Measurements from ENCODE around the gene PEAK3. TPM values are rescaled to one million over a fixed set of nuclear protein-coding genes. Genes with fewer than 3 reads are reported as not detected.
A peak's percentile ranks its signal among the peaks of the same experiment; 100 is the strongest.

PEAK3 gene
- total and polyA plus RNA-seq, 4 donors = 0.31 to 7.4 (median 3.8) TPM

- no peak for DNase-seq
Observed at GRCh38 chr19:2278459-2279158, 3.4 kb downstream of the PEAK3 start.

GRCh38 chr19:2277138-2277537, 4.8 kb downstream of the PEAK3 start:
- H3K9ac ChIP-seq (ENCODE audit: insufficient read depth in 1 of 2, low read length in 2 of 2) = no peak overlapping the region
- H3K36me3 ChIP-seq (ENCODE audit: control insufficient read depth in 4 of 4, insufficient read depth in 4 of 4, low read length in 4 of 4) = peaks cover 0 to 24% (median 6%) of the 10 kb centered on the region in 4 donors
- no peak overlapping the region for H3K4me3 ChIP-seq
- H3K27ac ChIP-seq (ENCODE audit: low read depth in 1 of 2, low read length in 1 of 2) = no peak overlapping the region
- ATAC-seq (ENCODE audit: insufficient read depth, low FRiP score) = no peak
- no peaks in the 10 kb centered on the region for H3K9me3 ChIP-seq (ENCODE audit: control insufficient read depth in 4 of 4, insufficient read depth in 3 of 4, low read length in 3 of 4)
- no peak for DNase-seq
- H3K4me1 ChIP-seq (ENCODE audit: control insufficient read depth in 5 of 5, insufficient read depth in 5 of 5, low read length in 5 of 5) = peaks cover 0 to 34% (median 12%) of the 10 kb centered on the region in 5 donors
- H3K27me3 ChIP-seq (ENCODE audit: control insufficient read depth in 3 of 3, insufficient read depth in 3 of 3, low read length in 2 of 3) = no peaks in the 10 kb centered on the region
- WGBS, 2 donors = 73 to 80% methylated on average over 6 to 9 of the region's 9 CpGs
- TF ChIP-seq, protein P1, sequence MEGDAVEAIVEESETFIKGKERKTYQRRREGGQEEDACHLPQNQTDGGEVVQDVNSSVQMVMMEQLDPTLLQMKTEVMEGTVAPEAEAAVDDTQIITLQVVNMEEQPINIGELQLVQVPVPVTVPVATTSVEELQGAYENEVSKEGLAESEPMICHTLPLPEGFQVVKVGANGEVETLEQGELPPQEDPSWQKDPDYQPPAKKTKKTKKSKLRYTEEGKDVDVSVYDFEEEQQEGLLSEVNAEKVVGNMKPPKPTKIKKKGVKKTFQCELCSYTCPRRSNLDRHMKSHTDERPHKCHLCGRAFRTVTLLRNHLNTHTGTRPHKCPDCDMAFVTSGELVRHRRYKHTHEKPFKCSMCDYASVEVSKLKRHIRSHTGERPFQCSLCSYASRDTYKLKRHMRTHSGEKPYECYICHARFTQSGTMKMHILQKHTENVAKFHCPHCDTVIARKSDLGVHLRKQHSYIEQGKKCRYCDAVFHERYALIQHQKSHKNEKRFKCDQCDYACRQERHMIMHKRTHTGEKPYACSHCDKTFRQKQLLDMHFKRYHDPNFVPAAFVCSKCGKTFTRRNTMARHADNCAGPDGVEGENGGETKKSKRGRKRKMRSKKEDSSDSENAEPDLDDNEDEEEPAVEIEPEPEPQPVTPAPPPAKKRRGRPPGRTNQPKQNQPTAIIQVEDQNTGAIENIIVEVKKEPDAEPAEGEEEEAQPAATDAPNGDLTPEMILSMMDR (IDR thresholded peaks at IDR 0.05; ENCODE audit: control extremely low read depth, extremely low read depth) = no peak

More at GRCh38 chr19:2278459-2279158, 3.4 kb downstream of the PEAK3 start:
- ATAC-seq (ENCODE audit: insufficient read depth, low FRiP score) = no peak
- TF ChIP-seq, protein P1 (IDR thresholded peaks at IDR 0.05; ENCODE audit: control extremely low read depth, extremely low read depth) = no peak
- peaks cover 0 to 33% (median 5%) of the 10 kb centered on the region in 5 donors for H3K4me1 ChIP-seq (ENCODE audit: control insufficient read depth in 5 of 5, insufficient read depth in 5 of 5, low read length in 5 of 5)
- WGBS, 2 donors = 90 to 91% methylated on average over 31 to 33 of the region's 33 CpGs
- no peak overlapping the region for H3K27ac ChIP-seq (ENCODE audit: low read depth in 1 of 2, low read length in 1 of 2)
- H3K36me3 ChIP-seq (ENCODE audit: control insufficient read depth in 4 of 4, insufficient read depth in 4 of 4, low read length in 4 of 4) = peaks cover 0 to 12% (median 2%) of the 10 kb centered on the region in 4 donors
- H3K27me3 ChIP-seq (ENCODE audit: control insufficient read depth in 3 of 3, insufficient read depth in 3 of 3, low read length in 2 of 3) = no peaks in the 10 kb centered on the region
- no peak overlapping the region for H3K9ac ChIP-seq (ENCODE audit: insufficient read depth in 1 of 2, low read length in 2 of 2)
- no peaks in the 10 kb centered on the region for H3K9me3 ChIP-seq (ENCODE audit: control insufficient read depth in 4 of 4, insufficient read depth in 3 of 4, low read length in 3 of 4)
- H3K4me3 ChIP-seq = no peak overlapping the region

GRCh38 chr19:2276429-2276986, 5.5 kb downstream of the PEAK3 start:
- Histone ChIP-seq H3K9me3 (ENCODE audit: control insufficient read depth in 4 of 4, insufficient read depth in 3 of 4, low read length in 3 of 4) (no peaks in the 10 kb centered on the region), H3K4me3 (no peak overlapping the region), H3K4me1 (ENCODE audit: control insufficient read depth in 5 of 5, insufficient read depth in 5 of 5, low read length in 5 of 5) (peaks cover 0 to 32% (median 13%) of the 10 kb centered on the region in 5 donors), H3K27me3 (ENCODE audit: control insufficient read depth in 3 of 3, insufficient read depth in 3 of 3, low read length in 2 of 3) (no peaks in the 10 kb centered on the region), H3K27ac (ENCODE audit: low read depth in 1 of 2, low read length in 1 of 2) (peak overlapping the region in 1 of 2 donors; percentile 16), H3K9ac (ENCODE audit: insufficient read depth in 1 of 2, low read length in 2 of 2) (no peak overlapping the region), H3K36me3 (ENCODE audit: control insufficient read depth in 4 of 4, insufficient read depth in 4 of 4, low read length in 4 of 4) (peaks cover 4 to 28% (median 8%) of the 10 kb centered on the region in 4 donors)
- DNase-seq (no peak), ATAC-seq (ENCODE audit: insufficient read depth, low FRiP score) (no peak)
- TF ChIP-seq, protein P1 (IDR thresholded peaks at IDR 0.05; ENCODE audit: control extremely low read depth, extremely low read depth) = no peak
- WGBS, 2 donors = 92 to 95% methylated on average over 28 of the region's 28 CpGs
